Measurements from ENCODE around the gene BCL11A. TPM values are rescaled to one million over a fixed set of nuclear protein-coding genes. Genes with fewer than 3 reads are reported as not detected.
A peak's percentile ranks its signal among the peaks of the same experiment; 100 is the strongest.

BCL11A gene
- total RNA-seq, 2 experiments from 2014 or later: 2.3 to 3.3 TPM

DNA sequence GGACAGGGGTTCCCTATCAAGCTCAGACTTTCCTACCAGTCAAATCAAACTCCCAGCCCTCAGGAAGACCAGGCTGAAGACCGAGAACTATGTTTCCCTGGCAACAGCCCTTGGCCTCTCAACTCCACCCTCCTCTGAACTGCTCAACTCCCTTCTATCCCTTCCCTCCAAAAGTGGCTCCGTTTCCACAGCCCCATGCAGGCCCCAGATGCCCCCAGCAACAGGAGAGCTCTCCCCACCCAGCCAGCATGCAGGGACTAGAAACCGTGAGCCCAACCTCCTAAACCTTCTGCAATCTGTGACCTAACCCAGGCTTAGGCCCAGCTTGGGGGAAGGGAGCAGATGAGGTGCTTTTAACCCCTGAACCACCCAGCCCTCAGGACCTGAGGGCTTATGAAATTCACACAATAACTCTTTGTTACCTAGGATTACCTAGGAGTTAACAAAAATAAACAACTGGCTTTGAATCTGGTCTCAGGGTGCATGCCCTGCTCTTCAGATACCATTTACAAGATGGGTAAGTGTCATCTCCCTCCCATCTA is 87.2 kb downstream of the BCL11A start:
- Histone ChIP-seq H3K9me3 (ENCODE audit: control insufficient read depth in 1 of 2, insufficient read depth in 1 of 2, low read length in 2 of 2) (peaks cover 0 to 8% of the 10 kb centered on the region in 2 experiments), H3K27me3 (ENCODE audit: control insufficient read depth in 1 of 2, insufficient read depth in 2 of 2, low read length in 2 of 2) (no peaks in the 10 kb centered on the region), H3K36me3 (ENCODE audit: insufficient read depth, low read length) (no peaks in the 10 kb centered on the region), H3K27ac (ENCODE audit: low read depth in 1 of 2, low read length in 2 of 2) (no peak overlapping the region), H3K4me3 (ENCODE audit: low read length) (no peak overlapping the region), H3K4me1 (ENCODE audit: insufficient read depth, low read length) (no peaks in the 10 kb centered on the region)
- ChIA-PET CTCF (no interaction called here), POLR2A (no interaction called here)
- H3K4me3 Mint-ChIP-seq: no peak overlapping the region
- no peak for DNase-seq
- intact Hi-C loops (cut with DNase I, micrococcal nuclease): no loop called here
- no peaks in the 10 kb centered on the region for H3K27me3 Mint-ChIP-seq
- TF ChIP-seq, protein P1, sequence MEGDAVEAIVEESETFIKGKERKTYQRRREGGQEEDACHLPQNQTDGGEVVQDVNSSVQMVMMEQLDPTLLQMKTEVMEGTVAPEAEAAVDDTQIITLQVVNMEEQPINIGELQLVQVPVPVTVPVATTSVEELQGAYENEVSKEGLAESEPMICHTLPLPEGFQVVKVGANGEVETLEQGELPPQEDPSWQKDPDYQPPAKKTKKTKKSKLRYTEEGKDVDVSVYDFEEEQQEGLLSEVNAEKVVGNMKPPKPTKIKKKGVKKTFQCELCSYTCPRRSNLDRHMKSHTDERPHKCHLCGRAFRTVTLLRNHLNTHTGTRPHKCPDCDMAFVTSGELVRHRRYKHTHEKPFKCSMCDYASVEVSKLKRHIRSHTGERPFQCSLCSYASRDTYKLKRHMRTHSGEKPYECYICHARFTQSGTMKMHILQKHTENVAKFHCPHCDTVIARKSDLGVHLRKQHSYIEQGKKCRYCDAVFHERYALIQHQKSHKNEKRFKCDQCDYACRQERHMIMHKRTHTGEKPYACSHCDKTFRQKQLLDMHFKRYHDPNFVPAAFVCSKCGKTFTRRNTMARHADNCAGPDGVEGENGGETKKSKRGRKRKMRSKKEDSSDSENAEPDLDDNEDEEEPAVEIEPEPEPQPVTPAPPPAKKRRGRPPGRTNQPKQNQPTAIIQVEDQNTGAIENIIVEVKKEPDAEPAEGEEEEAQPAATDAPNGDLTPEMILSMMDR (IDR thresholded peaks at IDR 0.05): no peak
- no peaks in the 10 kb centered on the region for H3K9me3 Mint-ChIP-seq
- no peak for ATAC-seq (ENCODE audit: poor library complexity)
- no peaks in the 10 kb centered on the region for H3K36me3 Mint-ChIP-seq (ENCODE audit: low read depth)
- H3K27ac Mint-ChIP-seq: no peak overlapping the region
- H3K4me1 Mint-ChIP-seq (ENCODE audit: low read depth): no peaks in the 10 kb centered on the region

DNA sequence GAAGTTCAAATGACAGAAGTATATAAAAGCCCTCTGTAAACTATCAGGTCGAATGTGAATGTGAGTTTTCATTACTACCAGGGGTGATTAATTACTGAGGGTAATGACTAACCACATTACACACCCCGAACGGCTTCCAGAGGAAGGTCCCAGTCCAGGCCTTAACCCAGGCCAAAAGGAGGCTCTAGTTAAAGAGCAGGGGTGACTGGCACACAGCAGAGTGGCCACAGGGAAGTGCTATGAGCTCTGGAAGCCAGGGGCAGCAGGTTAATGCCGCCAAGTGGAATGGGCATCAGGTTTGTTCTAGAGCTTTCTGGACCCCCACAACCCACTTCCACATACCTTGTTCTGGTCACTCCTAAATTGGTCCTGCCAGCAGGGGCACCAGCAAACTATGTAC is 87.7 kb downstream of the BCL11A start:
- Histone ChIP-seq H3K4me3 (ENCODE audit: low read length) (no peak overlapping the region), H3K36me3 (ENCODE audit: insufficient read depth, low read length) (no peaks in the 10 kb centered on the region), H3K9me3 (ENCODE audit: control insufficient read depth in 1 of 2, insufficient read depth in 1 of 2, low read length in 2 of 2) (peaks cover 0 to 12% of the 10 kb centered on the region in 2 experiments), H3K4me1 (ENCODE audit: insufficient read depth, low read length) (no peaks in the 10 kb centered on the region), H3K27ac (ENCODE audit: low read depth in 1 of 2, low read length in 2 of 2) (no peak overlapping the region), H3K27me3 (ENCODE audit: control insufficient read depth in 1 of 2, insufficient read depth in 2 of 2, low read length in 2 of 2) (no peaks in the 10 kb centered on the region)
- H3K4me1 Mint-ChIP-seq (ENCODE audit: low read depth): no peaks in the 10 kb centered on the region
- CTCF ChIA-PET: no interaction called here
- DNase-seq (peak in 1 of 14 experiments; percentile 17), ATAC-seq (ENCODE audit: poor library complexity) (no peak)
- H3K4me3 Mint-ChIP-seq: no peak overlapping the region
- H3K27ac Mint-ChIP-seq: no peak overlapping the region
- no peaks in the 10 kb centered on the region for H3K9me3 Mint-ChIP-seq
- TF ChIP-seq, protein P1 (IDR thresholded peaks at IDR 0.05): no peak
- POLR2A ChIA-PET: no interaction called here
- no peaks in the 10 kb centered on the region for H3K27me3 Mint-ChIP-seq
- intact Hi-C loops (cut with DNase I, micrococcal nuclease): no loop called here
- H3K36me3 Mint-ChIP-seq (ENCODE audit: low read depth): no peaks in the 10 kb centered on the region

DNA sequence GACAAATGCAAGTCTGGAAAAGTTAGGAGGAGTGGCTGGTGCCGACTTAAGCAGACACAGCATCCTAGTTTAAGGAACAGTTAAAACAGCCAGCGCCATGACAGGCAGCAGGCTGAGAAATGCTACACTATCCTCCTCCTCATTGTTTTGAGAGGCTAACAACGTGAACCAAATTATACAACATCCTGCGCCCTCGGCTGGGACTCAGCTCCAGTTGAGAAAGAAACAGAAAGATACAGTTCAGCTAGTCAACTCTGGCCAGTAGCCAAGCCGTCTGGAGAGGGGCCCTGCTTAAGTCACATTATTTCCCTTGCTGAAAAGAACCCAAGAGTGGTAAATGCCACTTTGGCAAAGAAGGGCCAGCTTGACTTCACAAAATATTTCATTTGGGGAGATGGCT is 90.2 kb downstream of the BCL11A start:
- intact Hi-C loops (cut with DNase I, micrococcal nuclease): no loop called here
- ChIA-PET POLR2A (no interaction called here), CTCF (no interaction called here)
- H3K9me3 ChIP-seq (ENCODE audit: control insufficient read depth in 1 of 2, insufficient read depth in 1 of 2, low read length in 2 of 2): peaks cover 0 to 15% of the 10 kb centered on the region in 2 experiments
- H3K27ac ChIP-seq (ENCODE audit: low read depth in 1 of 2, low read length in 2 of 2): no peak overlapping the region
- Mint-ChIP-seq H3K27me3 (no peaks in the 10 kb centered on the region), H3K36me3 (ENCODE audit: low read depth) (no peaks in the 10 kb centered on the region), H3K9me3 (no peaks in the 10 kb centered on the region), H3K4me1 (ENCODE audit: low read depth) (no peaks in the 10 kb centered on the region), H3K27ac (no peak overlapping the region), H3K4me3 (no peak overlapping the region)
- ATAC-seq (ENCODE audit: poor library complexity): no peak
- no peaks in the 10 kb centered on the region for H3K27me3 ChIP-seq (ENCODE audit: control insufficient read depth in 1 of 2, insufficient read depth in 2 of 2, low read length in 2 of 2)
- no peaks in the 10 kb centered on the region for H3K4me1 ChIP-seq (ENCODE audit: insufficient read depth, low read length)
- TF ChIP-seq, protein P1 (IDR thresholded peaks at IDR 0.05): no peak
- no peaks in the 10 kb centered on the region for H3K36me3 ChIP-seq (ENCODE audit: insufficient read depth, low read length)
- DNase-seq: no peak
- no peak overlapping the region for H3K4me3 ChIP-seq (ENCODE audit: low read length)

All from CD4-positive, alpha-beta T cell (primary cell).